Activated CD4-positive, alpha-beta T cell treated with anti-CD3 and anti-CD28 coated beads, Interleukin-2, amount 10 ng/mL, durations not matched to agents 24 days and 14 days (primary cell): Measurements from ENCODE around the gene S100A6. TPM values are rescaled to one million over a fixed set of nuclear protein-coding genes. Genes with fewer than 3 reads are reported as not detected.

Experiments used
- DNase-seq: peaks from one replicate; pipeline ENCODE4 v3.0.0; 2022
- H3K27ac Mint-ChIP-seq: one replicate; pipeline ENCODE4 v1.8.0; 2022; ENCODE audit warnings: mild to moderate bottlenecking, mixed read lengths
- H3K27me3 Mint-ChIP-seq: one replicate; pipeline ENCODE4 v1.8.0; 2022; ENCODE audit warnings: mixed read lengths
- H3K36me3 Mint-ChIP-seq: one replicate; pipeline ENCODE4 v1.8.0; 2022; ENCODE audit warnings: low read depth, mild to moderate bottlenecking, mixed read lengths
- H3K4me1 Mint-ChIP-seq: one replicate; pipeline ENCODE4 v1.8.0; 2021; ENCODE audit warnings: mixed read lengths
- H3K4me3 Mint-ChIP-seq: one replicate; pipeline ENCODE4 v1.8.0; 2022; ENCODE audit warnings: mild to moderate bottlenecking, moderate library complexity, mixed read lengths
- H3K9me3 Mint-ChIP-seq: one replicate; pipeline ENCODE4 v1.8.0; 2021; ENCODE audit warnings: mixed read lengths
- intact Hi-C: fragments of 100-400 bp; cut with micrococcal nuclease; formaldehyde crosslinking; loops from one replicate; pipeline ENCODE4 v1.15.1; 2023
- total RNA-seq: library from RNA; stranded (reverse); gene quantifications from 2 replicates; pipeline ENCODE4 v1.2.3, GENCODE V29; 2022

The S100A6 gene
- total RNA-seq, 1 donor from 2014 or later: 166 TPM

DNA sequence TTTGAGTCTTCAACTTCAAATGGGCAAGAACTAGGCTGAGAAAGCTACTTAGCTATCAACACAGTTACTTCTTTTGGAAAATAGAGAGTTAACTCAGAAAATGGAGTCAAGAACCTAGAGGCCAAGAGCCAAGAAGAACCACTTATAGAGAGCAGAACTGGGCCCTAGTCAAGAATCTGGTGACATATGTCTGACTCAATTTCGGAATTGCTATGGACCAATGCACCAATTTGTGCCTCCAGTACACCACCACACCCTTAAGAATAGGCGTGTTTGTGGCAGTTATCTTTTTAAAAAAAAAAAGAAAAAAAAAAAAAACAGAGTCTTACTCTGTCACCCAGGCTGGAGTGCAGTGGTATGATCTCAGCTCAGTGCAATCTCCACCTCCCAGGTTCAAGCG is 22.1 kb upstream of the S100A6 start:
- no peak overlapping the region for H3K27ac Mint-ChIP-seq
- H3K27me3 Mint-ChIP-seq: no peaks in the 10 kb centered on the region
- no peak for DNase-seq
- intact Hi-C loops: no loop called here
- no peaks in the 10 kb centered on the region for H3K36me3 Mint-ChIP-seq
- no peak overlapping the region for H3K4me3 Mint-ChIP-seq
- H3K9me3 Mint-ChIP-seq: no peaks in the 10 kb centered on the region
- H3K4me1 Mint-ChIP-seq: peaks cover 13% of the 10 kb centered on the region

GRCh38 chr1:153556348-153556747 is 20.6 kb upstream of the S100A6 start:
- H3K4me3 Mint-ChIP-seq: no peak overlapping the region
- peaks cover 10% of the 10 kb centered on the region for H3K4me1 Mint-ChIP-seq
- intact Hi-C loops: no loop called here
- no peak overlapping the region for H3K27ac Mint-ChIP-seq
- no peak for DNase-seq
- no peaks in the 10 kb centered on the region for H3K27me3 Mint-ChIP-seq
- H3K36me3 Mint-ChIP-seq: no peaks in the 10 kb centered on the region
- no peaks in the 10 kb centered on the region for H3K9me3 Mint-ChIP-seq

- no peaks in the 10 kb centered on the region for H3K9me3 Mint-ChIP-seq
- H3K4me3 Mint-ChIP-seq: no peak overlapping the region
- H3K27ac Mint-ChIP-seq: no peak overlapping the region
- peaks cover 16% of the 10 kb centered on the region for H3K4me1 Mint-ChIP-seq
- H3K36me3 Mint-ChIP-seq: no peaks in the 10 kb centered on the region
- no peaks in the 10 kb centered on the region for H3K27me3 Mint-ChIP-seq
- intact Hi-C loops: no loop called here
- DNase-seq: peak; percentile 56
Measured at GRCh38 chr1:153553830-153554541, 18.2 kb upstream of the S100A6 start.

- H3K27ac Mint-ChIP-seq: no peak overlapping the region
- no peaks in the 10 kb centered on the region for H3K9me3 Mint-ChIP-seq
- H3K27me3 Mint-ChIP-seq: no peaks in the 10 kb centered on the region
- no peak for DNase-seq
- H3K4me1 Mint-ChIP-seq: peaks cover 25% of the 10 kb centered on the region
- intact Hi-C loops: no loop called here
- no peaks in the 10 kb centered on the region for H3K36me3 Mint-ChIP-seq
- H3K4me3 Mint-ChIP-seq: no peak overlapping the region
Measured at GRCh38 chr1:153553096-153553495, 17.3 kb upstream of the S100A6 start.

GRCh38 chr1:153552335-153552734 is 16.5 kb upstream of the S100A6 start:
- Mint-ChIP-seq H3K9me3 (no peaks in the 10 kb centered on the region), H3K36me3 (no peaks in the 10 kb centered on the region), H3K27me3 (no peaks in the 10 kb centered on the region), H3K27ac (no peak overlapping the region), H3K4me1 (peaks cover 28% of the 10 kb centered on the region), H3K4me3 (no peak overlapping the region)
- DNase-seq: no peak
- intact Hi-C loops: no loop called here

DNA sequence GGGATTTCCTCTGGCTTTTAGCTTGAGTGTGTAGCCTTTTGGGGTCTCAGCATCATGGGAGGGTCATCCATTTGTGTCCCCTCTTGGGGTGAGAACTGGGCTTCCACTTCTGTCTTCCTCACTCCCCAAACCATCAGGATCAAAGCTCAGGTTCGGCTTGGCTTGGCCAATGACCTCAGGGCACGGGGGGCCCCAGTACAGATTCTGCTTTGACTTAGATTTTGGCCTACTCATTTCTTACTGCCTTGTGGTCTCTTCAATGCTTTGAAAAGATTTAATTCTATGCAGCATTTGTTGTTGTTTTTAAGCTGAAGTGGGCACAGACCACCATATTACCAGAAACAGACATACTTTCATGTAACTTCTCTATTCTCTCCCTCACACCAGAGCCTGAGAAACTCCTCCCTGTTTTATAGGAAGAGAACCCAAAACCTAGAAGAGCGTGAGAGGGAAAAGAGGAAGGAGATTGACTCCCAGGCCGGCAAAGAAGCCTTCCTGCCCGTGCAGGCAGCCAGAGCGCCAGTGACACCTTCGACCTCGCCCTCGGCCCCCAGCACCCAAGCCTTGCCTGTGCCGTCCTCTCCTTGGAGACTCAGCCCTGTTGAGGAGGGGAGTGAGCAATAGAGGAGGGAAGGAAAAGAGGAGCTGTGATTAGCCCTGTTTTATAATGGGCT is 15.2 kb upstream of the S100A6 start:
- no peaks in the 10 kb centered on the region for H3K36me3 Mint-ChIP-seq
- DNase-seq: no peak
- no peak overlapping the region for H3K4me3 Mint-ChIP-seq
- peaks cover 30% of the 10 kb centered on the region for H3K4me1 Mint-ChIP-seq
- H3K27ac Mint-ChIP-seq: no peak overlapping the region
- no peaks in the 10 kb centered on the region for H3K9me3 Mint-ChIP-seq
- no peaks in the 10 kb centered on the region for H3K27me3 Mint-ChIP-seq
- intact Hi-C loops: no loop called here

DNA sequence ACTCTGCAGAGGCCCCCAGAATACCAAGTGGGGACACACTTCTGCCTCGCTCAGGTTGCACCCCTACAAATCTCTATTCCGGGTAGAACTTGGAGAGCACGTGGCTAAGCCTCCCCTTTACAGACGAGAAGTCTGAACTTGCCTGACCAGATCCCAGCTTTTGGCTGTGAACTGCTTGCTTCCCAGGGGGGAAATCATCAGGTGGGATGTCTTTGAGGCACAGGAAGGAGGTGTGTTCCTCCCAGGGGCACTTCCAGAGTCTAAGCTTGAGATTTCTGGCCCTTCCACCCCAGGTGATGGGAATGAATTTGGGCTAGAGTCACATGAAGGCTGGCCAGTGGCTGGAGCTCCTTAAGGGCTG is 14.6 kb upstream of the S100A6 start:
- intact Hi-C loops: no loop called here
- Mint-ChIP-seq H3K36me3 (no peaks in the 10 kb centered on the region), H3K27me3 (no peaks in the 10 kb centered on the region), H3K27ac (no peak overlapping the region), H3K4me1 (peaks cover 36% of the 10 kb centered on the region), H3K9me3 (no peaks in the 10 kb centered on the region), H3K4me3 (no peak overlapping the region)
- DNase-seq: no peak

GRCh38 chr1:153549741-153550397 is 14.1 kb upstream of the S100A6 start:
- Mint-ChIP-seq H3K27ac (no peak overlapping the region), H3K9me3 (no peaks in the 10 kb centered on the region), H3K4me3 (no peak overlapping the region), H3K4me1 (peaks cover 41% of the 10 kb centered on the region), H3K27me3 (no peaks in the 10 kb centered on the region), H3K36me3 (peaks cover 2% of the 10 kb centered on the region)
- intact Hi-C loops: no loop called here
- no peak for DNase-seq

- peaks cover 49% of the 10 kb centered on the region for H3K4me1 Mint-ChIP-seq
- intact Hi-C loops: no loop called here
- H3K36me3 Mint-ChIP-seq: peaks cover 8% of the 10 kb centered on the region
- H3K27me3 Mint-ChIP-seq: no peaks in the 10 kb centered on the region
- peak within 1 kb of the TSS; percentile 17 for H3K27ac Mint-ChIP-seq
- no peak within 1 kb of the TSS for H3K4me3 Mint-ChIP-seq
- H3K9me3 Mint-ChIP-seq: no peaks in the 10 kb centered on the region
- no peak for DNase-seq
Measured at GRCh38 chr1:153548722-153549688, 13.2 kb upstream of the S100A6 start, which contains the start of gene S100A3. Gene S100A3 (minus strand): TSS chr1:153549258. CDS start chr1:153548485, 773 bp downstream.

DNA sequence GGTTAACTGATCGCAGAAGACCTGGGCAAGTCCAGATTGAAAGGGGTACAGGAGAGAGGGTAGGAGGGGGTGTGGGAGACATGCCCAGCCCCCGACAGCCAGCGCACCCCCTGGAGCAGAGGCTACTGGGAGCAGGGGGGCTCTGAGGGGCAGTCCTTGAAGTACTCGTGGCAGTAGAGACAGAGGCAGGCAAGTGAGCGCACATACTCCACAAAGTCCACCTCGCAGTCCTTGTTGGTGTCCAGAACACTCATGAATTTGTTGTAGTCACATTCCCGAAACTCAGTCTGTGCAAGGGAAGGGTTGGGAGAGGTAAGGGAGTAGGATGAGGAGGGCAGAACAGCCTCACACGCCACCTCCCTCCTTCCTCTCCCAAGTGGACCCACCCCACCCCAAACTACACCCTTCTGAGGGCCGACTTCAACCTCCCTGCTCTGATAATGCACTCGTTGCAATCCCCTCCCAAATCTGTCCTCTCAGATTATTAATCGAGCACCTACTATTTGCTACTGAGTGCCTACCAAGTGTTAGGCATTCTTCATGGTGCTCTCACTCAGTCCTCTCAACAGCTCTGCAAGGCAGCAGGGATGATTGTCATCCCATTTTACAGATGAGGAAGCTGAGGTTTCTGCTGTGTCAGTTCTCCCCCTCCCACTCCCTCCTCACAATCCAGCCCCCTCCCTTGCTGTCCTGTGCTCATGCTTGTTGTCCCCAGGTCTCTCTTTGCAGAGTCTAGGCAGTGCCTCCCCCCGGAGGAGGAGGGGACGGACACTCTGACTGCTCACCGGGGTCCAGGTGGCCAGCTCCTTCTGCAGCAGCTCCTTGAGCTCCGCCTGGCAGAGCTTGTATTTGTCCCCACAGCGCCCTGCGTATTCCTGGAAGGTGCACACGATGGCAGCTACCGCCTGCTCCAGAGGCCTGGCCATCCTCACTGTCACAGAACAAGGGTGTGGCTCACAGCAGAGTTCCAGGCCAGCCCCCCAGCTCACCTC is 12.1 kb upstream of the S100A6 start:
- Mint-ChIP-seq H3K27ac (peak overlapping the region; percentile 17), H3K27me3 (no peaks in the 10 kb centered on the region), H3K9me3 (no peaks in the 10 kb centered on the region), H3K4me3 (no peak overlapping the region), H3K4me1 (peaks cover 54% of the 10 kb centered on the region), H3K36me3 (peaks cover 16% of the 10 kb centered on the region)
- DNase-seq: no peak
- intact Hi-C loops: no loop called here

GRCh38 chr1:153546796-153547559 is 11.2 kb upstream of the S100A6 start:
- intact Hi-C loops: no loop called here
- no peak for DNase-seq
- Mint-ChIP-seq H3K4me3 (peak overlapping the region; percentile 54), H3K4me1 (peaks cover 63% of the 10 kb centered on the region), H3K27me3 (no peaks in the 10 kb centered on the region), H3K9me3 (no peaks in the 10 kb centered on the region), H3K27ac (peak overlapping the region; percentile 72), H3K36me3 (peaks cover 24% of the 10 kb centered on the region)

DNA sequence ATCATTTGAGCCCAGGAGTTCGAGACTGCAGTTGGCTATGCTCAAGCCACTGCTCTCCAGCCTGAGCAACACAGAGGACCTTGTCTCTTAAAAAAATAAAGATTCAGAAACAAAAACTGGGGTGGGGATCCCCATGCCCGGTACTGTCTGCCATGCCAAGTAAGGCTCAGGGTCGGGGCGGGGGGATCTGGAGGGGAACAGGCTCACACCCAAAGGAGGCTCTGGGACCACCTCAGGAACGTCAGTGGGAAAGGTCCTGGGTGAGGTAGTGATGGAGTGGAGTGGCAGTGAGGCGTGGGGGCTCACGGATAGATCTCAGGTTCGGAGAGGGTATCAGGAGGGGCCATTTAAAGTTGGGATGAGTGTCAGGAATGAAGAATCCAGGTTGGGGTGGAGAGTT is 10.6 kb upstream of the S100A6 start:
- Mint-ChIP-seq H3K9me3 (no peaks in the 10 kb centered on the region), H3K27ac (peak overlapping the region; percentile 99)

More for the DNA sequence above, 10.6 kb upstream of the S100A6 start:
- no peak for DNase-seq
- Mint-ChIP-seq H3K4me3 (peak overlapping the region; percentile 54), H3K36me3 (peaks cover 24% of the 10 kb centered on the region), H3K4me1 (peaks cover 69% of the 10 kb centered on the region), H3K27me3 (no peaks in the 10 kb centered on the region)
- intact Hi-C loops: no loop called here
